WERI-Rb-1 (cell line): Measurements from ENCODE around the gene CACNB1.

Source experiments
- DNase-seq: peaks from one replicate; pipeline ENCODE4 v3.0.0-alpha.2; 2020
- H3K27ac ChIP-seq: fragments of 250-450 bp; sonication (Bioruptor Pico); 2 replicates; pipeline ENCODE4 v1.5.1; 2020; ENCODE audit warnings: mild to moderate bottlenecking, moderate library complexity
- H3K27me3 ChIP-seq: fragments of 250-450 bp; sonication (Bioruptor Pico); 2 replicates; pipeline ENCODE4 v1.5.1; 2021; ENCODE audit warnings: mild to moderate bottlenecking, low read depth, moderate library complexity; ENCODE audit not compliant: insufficient read depth, severe bottlenecking
- H3K36me3 ChIP-seq: fragments of 250-450 bp; sonication (Bioruptor Pico); 2 replicates; pipeline ENCODE4 v1.5.1; 2020; ENCODE audit warnings: mild to moderate bottlenecking, moderate library complexity
- H3K4me3 ChIP-seq: 2 replicates; pipeline ENCODE4 v1.5.1; 2011; ENCODE audit warnings: low read depth, mild to moderate bottlenecking, control low read depth, low read length
- H3K9me3 ChIP-seq: fragments of 250-450 bp; sonication (Bioruptor Pico); 2 replicates; pipeline ENCODE4 v1.5.1; 2021; ENCODE audit warnings: mild to moderate bottlenecking, moderate library complexity; ENCODE audit not compliant: severe bottlenecking
- TF ChIP-seq, protein P1 (sequence below): IDR thresholded peaks from 2 replicates; pipeline ENCODE4 v1.5.1; 2011; ENCODE audit warnings: low read depth, mild to moderate bottlenecking, control low read depth, inconsistent platforms, low read length

CACNB1 gene

GRCh38 chr17:39196241-39196807, 1.1 kb downstream of the CACNB1 start:
- Histone ChIP-seq H3K4me3 (no peak overlapping the region; the same call in 1 of the 2 replicates), H3K36me3 (peaks cover 15% of the 10 kb centered on the region), H3K9me3 (no peaks in the 10 kb centered on the region), H3K27me3 (no peaks in the 10 kb centered on the region), H3K27ac (no peak overlapping the region)
- TF ChIP-seq, protein P1, sequence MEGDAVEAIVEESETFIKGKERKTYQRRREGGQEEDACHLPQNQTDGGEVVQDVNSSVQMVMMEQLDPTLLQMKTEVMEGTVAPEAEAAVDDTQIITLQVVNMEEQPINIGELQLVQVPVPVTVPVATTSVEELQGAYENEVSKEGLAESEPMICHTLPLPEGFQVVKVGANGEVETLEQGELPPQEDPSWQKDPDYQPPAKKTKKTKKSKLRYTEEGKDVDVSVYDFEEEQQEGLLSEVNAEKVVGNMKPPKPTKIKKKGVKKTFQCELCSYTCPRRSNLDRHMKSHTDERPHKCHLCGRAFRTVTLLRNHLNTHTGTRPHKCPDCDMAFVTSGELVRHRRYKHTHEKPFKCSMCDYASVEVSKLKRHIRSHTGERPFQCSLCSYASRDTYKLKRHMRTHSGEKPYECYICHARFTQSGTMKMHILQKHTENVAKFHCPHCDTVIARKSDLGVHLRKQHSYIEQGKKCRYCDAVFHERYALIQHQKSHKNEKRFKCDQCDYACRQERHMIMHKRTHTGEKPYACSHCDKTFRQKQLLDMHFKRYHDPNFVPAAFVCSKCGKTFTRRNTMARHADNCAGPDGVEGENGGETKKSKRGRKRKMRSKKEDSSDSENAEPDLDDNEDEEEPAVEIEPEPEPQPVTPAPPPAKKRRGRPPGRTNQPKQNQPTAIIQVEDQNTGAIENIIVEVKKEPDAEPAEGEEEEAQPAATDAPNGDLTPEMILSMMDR, result no peak
- no peak for DNase-seq

DNA sequence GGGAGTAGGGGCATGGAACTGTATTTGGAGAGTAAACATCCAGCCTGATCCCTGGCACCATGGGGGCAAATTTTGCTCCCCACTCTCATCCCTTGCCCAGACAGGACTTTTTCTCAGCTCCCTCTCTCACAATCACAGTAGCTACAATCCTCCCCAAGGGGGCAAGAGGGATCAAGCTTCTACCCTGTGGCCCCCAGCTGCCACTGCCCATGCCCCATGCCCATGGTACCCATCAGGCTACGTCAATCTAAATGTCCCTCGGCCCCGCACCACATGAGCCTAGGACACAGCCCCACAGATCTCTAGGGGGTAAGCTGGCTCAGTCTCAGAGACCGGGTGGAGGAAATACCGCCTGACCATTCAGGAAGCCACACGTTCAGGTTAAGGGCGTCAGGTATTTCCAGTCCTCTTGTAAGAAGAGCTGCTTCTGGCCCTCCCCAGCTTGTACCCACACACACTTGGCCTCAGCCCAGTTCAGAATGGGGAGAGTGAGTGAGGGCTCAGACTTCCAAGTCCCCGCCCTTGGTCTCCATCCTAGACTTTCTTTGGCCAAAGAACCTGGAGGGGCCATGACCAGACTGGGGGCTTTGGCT, 1.8 kb downstream of the CACNB1 start:
- Histone ChIP-seq H3K27me3 (no peaks in the 10 kb centered on the region), H3K27ac (no peak overlapping the region), H3K4me3 (no peak overlapping the region), H3K9me3 (no peaks in the 10 kb centered on the region), H3K36me3 (peaks cover 18% of the 10 kb centered on the region)
- TF ChIP-seq, protein P1, result no peak
- DNase-seq, result no peak

DNA sequence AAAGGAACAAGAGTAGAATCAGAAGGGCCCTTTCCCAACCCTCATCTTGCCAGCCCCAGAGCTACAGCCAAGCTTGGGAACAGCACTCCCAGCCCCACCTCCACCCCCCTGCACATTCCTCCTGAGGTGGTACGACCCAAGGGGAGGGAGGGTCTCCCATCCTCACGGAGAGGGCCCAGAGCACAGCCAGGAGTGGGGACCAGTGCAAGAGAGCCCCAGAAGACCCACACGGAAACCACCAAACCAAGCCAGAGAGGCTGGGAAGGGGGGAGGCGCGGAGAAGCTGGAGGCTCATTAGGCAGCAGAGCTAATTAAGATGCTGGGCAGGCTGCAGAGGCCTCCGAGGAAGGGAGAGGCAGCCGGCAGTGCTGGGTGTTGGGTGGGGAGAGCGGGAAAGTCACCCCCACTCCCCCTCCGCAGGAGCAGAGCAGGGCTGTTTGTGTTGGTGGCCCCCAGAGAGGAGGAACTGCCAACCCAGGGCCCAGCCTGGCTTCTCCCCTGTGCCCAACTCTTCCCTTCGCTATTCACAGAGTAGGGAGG, 2.4 kb downstream of the CACNB1 start:
- TF ChIP-seq, protein P1, result no peak
- DNase-seq, result no peak
- Histone ChIP-seq H3K4me3 (no peak overlapping the region), H3K36me3 (peaks cover 24% of the 10 kb centered on the region), H3K27ac (no peak overlapping the region; the same call in 1 of the 2 replicates), H3K27me3 (no peaks in the 10 kb centered on the region), H3K9me3 (no peaks in the 10 kb centered on the region)

DNA sequence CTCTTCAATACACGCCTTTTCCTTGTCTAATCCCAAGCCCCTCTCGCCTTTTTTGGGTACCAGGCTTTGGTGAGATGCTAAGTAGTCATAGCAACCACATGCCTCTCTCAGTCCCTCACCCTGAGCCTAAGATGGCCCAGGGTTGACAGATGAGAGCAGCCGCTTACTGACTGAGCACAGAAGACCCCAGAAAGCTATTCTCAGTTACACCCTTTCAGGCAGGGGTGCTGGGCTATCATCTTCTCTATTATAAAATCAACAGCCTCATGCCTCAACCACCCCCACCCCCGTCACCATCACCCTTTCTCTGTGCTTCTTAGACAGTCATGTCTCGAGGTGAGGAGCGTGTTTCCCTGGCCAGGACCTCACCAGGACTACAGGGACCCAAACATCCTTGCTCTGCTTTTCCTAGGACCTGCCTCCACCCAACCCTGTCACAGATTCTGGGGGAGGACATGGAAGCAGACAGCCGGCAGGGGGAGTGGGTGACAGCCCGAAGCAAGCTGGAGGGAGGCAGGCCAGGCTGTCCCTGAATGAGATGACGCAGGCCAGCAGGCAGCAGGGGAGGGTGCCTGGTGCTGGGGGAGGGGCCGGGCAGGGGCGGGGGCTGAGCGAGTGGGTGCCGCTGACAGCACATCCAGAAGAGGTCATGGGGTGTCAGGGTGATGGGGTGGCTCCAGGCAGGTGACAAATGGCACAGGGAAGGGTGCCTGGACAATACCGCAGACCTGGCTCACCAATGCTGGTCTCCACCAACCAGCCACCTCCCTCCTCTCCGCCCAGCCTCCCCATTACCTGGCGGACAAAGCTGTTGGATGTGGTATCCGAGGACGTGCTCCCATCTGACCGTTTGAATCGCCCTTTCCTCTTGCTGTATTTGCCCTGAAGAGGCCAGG, 3.1 kb downstream of the CACNB1 start:
- DNase-seq, result peak; percentile 92
- Histone ChIP-seq H3K27me3 (no peaks in the 10 kb centered on the region), H3K4me3 (no peak overlapping the region), H3K27ac (no peak overlapping the region; the same call in 1 of the 2 replicates), H3K36me3 (peaks cover 31% of the 10 kb centered on the region), H3K9me3 (no peaks in the 10 kb centered on the region)
- TF ChIP-seq, protein P1, result peak; percentile 83

GRCh38 chr17:39193346-39193745, 4.1 kb downstream of the CACNB1 start:
- Histone ChIP-seq H3K36me3 (peaks cover 37% of the 10 kb centered on the region), H3K9me3 (no peaks in the 10 kb centered on the region), H3K4me3 (no peak overlapping the region), H3K27me3 (no peaks in the 10 kb centered on the region), H3K27ac (no peak overlapping the region)
- no peak for DNase-seq
- TF ChIP-seq, protein P1, result no peak
